HEK293 (cell line): ENCODE measurements around the gene RAVER2.

Source experiments
- CTCF ChIA-PET: fragments of 350-600 bp; formaldehyde crosslinking; extraction: SDS; loops from one replicate; lab custom pipeline; 2021; ENCODE audit warnings: antibody characterized with exemption; lab: Yijun Ruan, JAX
- POLR2A ChIA-PET: fragments of 300-600 bp; formaldehyde crosslinking; extraction: SDS; loops from one replicate; lab custom pipeline; 2020; ENCODE audit warnings: antibody characterized with exemption, inconsistent platforms; lab: Yijun Ruan, JAX
- H3K27ac ChIP-seq: fragments of 200-500 bp; sonication (Bioruptor generic); 2 replicates; pipeline ENCODE4 v1.5.1; 2014; ENCODE audit warnings: low read depth, low read length, control low read depth, inconsistent platforms; ENCODE audit errors: extremely low read depth
- H3K36me3 ChIP-seq, 2 experiments: fragments of 200-500 bp in 1 of 2; sonication (Bioruptor generic) in 1 of 2; 1 replicate in 1 of 2; 2 replicates in 1 of 2; pipeline ENCODE4 v1.5.1; 2014 to 2017; ENCODE audit warnings: inconsistent platforms in 2 of 2, low read length in 2 of 2; ENCODE audit not compliant: control insufficient read depth in 2 of 2, insufficient read depth in 1 of 2
- H3K4me1 ChIP-seq: fragments of 200-500 bp; sonication (Bioruptor generic); 2 replicates; pipeline ENCODE4 v1.5.1; 2014; ENCODE audit warnings: mild to moderate bottlenecking, low read length, inconsistent platforms; ENCODE audit not compliant: control insufficient read depth, insufficient read depth
- H3K4me3 ChIP-seq: 2 replicates; pipeline ENCODE4 v1.5.1; 2011; ENCODE audit warnings: low read depth, mild to moderate bottlenecking, control low read depth, low read length, moderate library complexity
- H3K9me3 ChIP-seq: fragments of 200-500 bp; sonication (Bioruptor generic); 2 replicates; pipeline ENCODE4 v1.5.1; 2014; ENCODE audit warnings: low read depth, low read length, inconsistent platforms; ENCODE audit not compliant: control insufficient read depth, insufficient read depth
- KLF16 ChIP-seq: fragments of 450-650 bp; formaldehyde crosslinking; IDR thresholded peaks from 2 replicates; pipeline ENCODE4 v1.5.1; 2017; ENCODE audit warnings: missing biosample characterization, missing genetic modification characterization
- PRDM6 ChIP-seq: fragments of 450-650 bp; formaldehyde crosslinking; IDR thresholded peaks from 2 replicates; pipeline ENCODE4 v1.5.1; 2017; ENCODE audit warnings: missing biosample characterization, missing genetic modification characterization
- SP7 ChIP-seq: fragments of 450-650 bp; formaldehyde crosslinking; IDR thresholded peaks from 2 replicates; pipeline ENCODE4 v1.5.1; 2016; ENCODE audit warnings: missing biosample characterization, missing genetic modification characterization
- ZBTB8A ChIP-seq: fragments of 450-650 bp; formaldehyde crosslinking; IDR thresholded peaks from 2 replicates; pipeline ENCODE4 v1.5.1; 2016; ENCODE audit warnings: missing biosample characterization, missing genetic modification characterization
- ZNF174 ChIP-seq: fragments of 450-650 bp; formaldehyde crosslinking; IDR thresholded peaks from 2 replicates; pipeline ENCODE4 v1.5.0; 2017; ENCODE audit warnings: missing biosample characterization, mild to moderate bottlenecking, missing genetic modification characterization
- ZNF266 ChIP-seq: fragments of 450-650 bp; formaldehyde crosslinking; IDR thresholded peaks from 2 replicates; pipeline ENCODE4 v1.5.1; 2016; ENCODE audit warnings: missing biosample characterization, missing genetic modification characterization, low read depth
- ZNF292 ChIP-seq: fragments of 450-650 bp; formaldehyde crosslinking; IDR thresholded peaks from 2 replicates; pipeline ENCODE4 v1.5.1; 2016; ENCODE audit warnings: low read depth, missing biosample characterization, missing genetic modification characterization, borderline replicate concordance
- ZNF518A ChIP-seq: fragments of 450-650 bp; formaldehyde crosslinking; conservative IDR thresholded peaks from 2 replicates; pipeline ENCODE4 v1.5.1; 2016; ENCODE audit warnings: low read depth, missing biosample characterization, missing genetic modification characterization
- ZNF558 ChIP-seq: fragments of 450-650 bp; formaldehyde crosslinking; IDR thresholded peaks from 2 replicates; pipeline ENCODE4 v1.5.1; 2016; ENCODE audit warnings: missing biosample characterization, missing genetic modification characterization
- ZNF610 ChIP-seq: fragments of 450-650 bp; formaldehyde crosslinking; IDR thresholded peaks from 2 replicates; pipeline ENCODE4 v1.5.1; 2016; ENCODE audit warnings: missing biosample characterization, missing genetic modification characterization, borderline replicate concordance
- ZNF747 ChIP-seq: fragments of 450-650 bp; formaldehyde crosslinking; IDR thresholded peaks from 2 replicates; pipeline ENCODE4 v1.5.1; 2016; ENCODE audit warnings: missing biosample characterization, missing genetic modification characterization
- TF ChIP-seq, protein P1 (sequence below): fragments of 450-650 bp; formaldehyde crosslinking; IDR thresholded peaks from 2 replicates; pipeline ENCODE4 v1.5.1; 2017; ENCODE audit warnings: missing biosample characterization, missing genetic modification characterization
- TF ChIP-seq, protein P2 (sequence below): fragments of 450-650 bp; formaldehyde crosslinking; IDR thresholded peaks from 2 replicates; pipeline ENCODE4 v1.5.1; 2017; ENCODE audit warnings: missing biosample characterization, missing genetic modification characterization
- TF ChIP-seq, protein P3 (sequence below): fragments of 450-650 bp; formaldehyde crosslinking; IDR thresholded peaks from 2 replicates; pipeline ENCODE4 v1.5.1; 2016; ENCODE audit warnings: missing biosample characterization, missing genetic modification characterization, low read depth

RAVER2 gene

GRCh38 chr1:64841330-64842065 lies 96.6 kb downstream of the RAVER2 start:
- H3K36me3 ChIP-seq, result peaks cover 5 to 79% of the 10 kb centered on the region in 2 experiments; a peak in 2 of 3 replicates
- H3K27ac ChIP-seq, result no peak overlapping the region
- TF ChIP-seq, protein P1, sequence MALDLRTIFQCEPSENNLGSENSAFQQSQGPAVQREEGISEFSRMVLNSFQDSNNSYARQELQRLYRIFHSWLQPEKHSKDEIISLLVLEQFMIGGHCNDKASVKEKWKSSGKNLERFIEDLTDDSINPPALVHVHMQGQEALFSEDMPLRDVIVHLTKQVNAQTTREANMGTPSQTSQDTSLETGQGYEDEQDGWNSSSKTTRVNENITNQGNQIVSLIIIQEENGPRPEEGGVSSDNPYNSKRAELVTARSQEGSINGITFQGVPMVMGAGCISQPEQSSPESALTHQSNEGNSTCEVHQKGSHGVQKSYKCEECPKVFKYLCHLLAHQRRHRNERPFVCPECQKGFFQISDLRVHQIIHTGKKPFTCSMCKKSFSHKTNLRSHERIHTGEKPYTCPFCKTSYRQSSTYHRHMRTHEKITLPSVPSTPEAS, result no peak
- TF ChIP-seq ZNF292 (tag by site-specific recombination) (no peak), ZNF610 (tag by site-specific recombination) (no peak)
- H3K9me3 ChIP-seq, result no peaks in the 10 kb centered on the region
- H3K4me3 ChIP-seq, result no peak overlapping the region
- ChIA-PET POLR2A (no interaction called here), CTCF (no interaction called here)
- no peaks in the 10 kb centered on the region for H3K4me1 ChIP-seq

DNA sequence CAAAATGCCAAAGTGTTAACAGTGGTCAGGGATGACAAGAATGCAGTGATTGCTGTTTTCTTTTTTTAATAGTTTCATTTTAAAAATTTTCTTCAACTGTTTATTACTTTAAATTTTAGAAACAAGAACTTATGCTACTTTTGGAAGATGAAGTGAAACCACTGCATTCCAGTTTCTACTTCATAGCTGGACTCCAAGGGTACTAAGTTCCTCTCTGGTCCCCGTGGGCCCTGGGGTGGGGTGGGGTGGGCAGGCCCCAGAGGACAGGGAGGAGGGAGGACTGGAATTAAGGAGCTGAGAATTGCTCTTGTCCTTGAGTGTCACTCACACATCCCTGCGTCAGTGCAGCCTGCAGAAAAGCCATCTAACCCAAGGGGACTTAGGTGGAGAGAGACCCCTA lies 97.3 kb downstream of the RAVER2 start:
- ChIA-PET POLR2A (no interaction called here), CTCF (no interaction called here)
- Histone ChIP-seq H3K4me3 (no peak overlapping the region), H3K4me1 (no peaks in the 10 kb centered on the region), H3K27ac (no peak overlapping the region), H3K36me3 (peaks cover 5 to 78% of the 10 kb centered on the region in 2 experiments; a peak in 2 of 3 replicates), H3K9me3 (no peaks in the 10 kb centered on the region)
- no peak for TF ChIP-seq KLF16 (tag by site-specific recombination)
- no peak for TF ChIP-seq ZNF747 (tag by site-specific recombination)
- no peak for TF ChIP-seq ZNF558 (tag by site-specific recombination)
- no peak for TF ChIP-seq ZNF266
- no peak for TF ChIP-seq ZBTB8A (tag by site-specific recombination)
- no peak for TF ChIP-seq PRDM6 (tag by site-specific recombination)
- TF ChIP-seq, protein P2, sequence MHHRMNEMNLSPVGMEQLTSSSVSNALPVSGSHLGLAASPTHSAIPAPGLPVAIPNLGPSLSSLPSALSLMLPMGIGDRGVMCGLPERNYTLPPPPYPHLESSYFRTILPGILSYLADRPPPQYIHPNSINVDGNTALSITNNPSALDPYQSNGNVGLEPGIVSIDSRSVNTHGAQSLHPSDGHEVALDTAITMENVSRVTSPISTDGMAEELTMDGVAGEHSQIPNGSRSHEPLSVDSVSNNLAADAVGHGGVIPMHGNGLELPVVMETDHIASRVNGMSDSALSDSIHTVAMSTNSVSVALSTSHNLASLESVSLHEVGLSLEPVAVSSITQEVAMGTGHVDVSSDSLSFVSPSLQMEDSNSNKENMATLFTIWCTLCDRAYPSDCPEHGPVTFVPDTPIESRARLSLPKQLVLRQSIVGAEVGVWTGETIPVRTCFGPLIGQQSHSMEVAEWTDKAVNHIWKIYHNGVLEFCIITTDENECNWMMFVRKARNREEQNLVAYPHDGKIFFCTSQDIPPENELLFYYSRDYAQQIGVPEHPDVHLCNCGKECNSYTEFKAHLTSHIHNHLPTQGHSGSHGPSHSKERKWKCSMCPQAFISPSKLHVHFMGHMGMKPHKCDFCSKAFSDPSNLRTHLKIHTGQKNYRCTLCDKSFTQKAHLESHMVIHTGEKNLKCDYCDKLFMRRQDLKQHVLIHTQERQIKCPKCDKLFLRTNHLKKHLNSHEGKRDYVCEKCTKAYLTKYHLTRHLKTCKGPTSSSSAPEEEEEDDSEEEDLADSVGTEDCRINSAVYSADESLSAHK, result no peak
- TF ChIP-seq ZNF174, result no peak
- TF ChIP-seq SP7 (tag by site-specific recombination), result no peak
- no peak for TF ChIP-seq ZNF518A (tag by site-specific recombination)
- TF ChIP-seq, protein P3, sequence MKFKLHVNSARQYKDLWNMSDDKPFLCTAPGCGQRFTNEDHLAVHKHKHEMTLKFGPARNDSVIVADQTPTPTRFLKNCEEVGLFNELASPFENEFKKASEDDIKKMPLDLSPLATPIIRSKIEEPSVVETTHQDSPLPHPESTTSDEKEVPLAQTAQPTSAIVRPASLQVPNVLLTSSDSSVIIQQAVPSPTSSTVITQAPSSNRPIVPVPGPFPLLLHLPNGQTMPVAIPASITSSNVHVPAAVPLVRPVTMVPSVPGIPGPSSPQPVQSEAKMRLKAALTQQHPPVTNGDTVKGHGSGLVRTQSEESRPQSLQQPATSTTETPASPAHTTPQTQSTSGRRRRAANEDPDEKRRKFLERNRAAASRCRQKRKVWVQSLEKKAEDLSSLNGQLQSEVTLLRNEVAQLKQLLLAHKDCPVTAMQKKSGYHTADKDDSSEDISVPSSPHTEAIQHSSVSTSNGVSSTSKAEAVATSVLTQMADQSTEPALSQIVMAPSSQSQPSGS (tag by site-specific recombination), result no peak
